Activated CD4-positive, alpha-beta T cell treated with anti-CD3 and anti-CD28 coated beads, Interleukin-2, Interleukin-4, amounts not matched to agents 100 ng/mL and 50 ng/mL, durations not matched to agents 16 hours and 8 hours (primary cell): ENCODE data around the gene PLEKHG4B.

Source experiments
- DNase-seq: peaks from one replicate; pipeline ENCODE4 v3.0.0-alpha.2; 2020; ENCODE audit warnings: low spot score

The PLEKHG4B gene

GRCh38 chr5:76358-77169 is 15.4 kb upstream of the PLEKHG4B start:
- no peak for DNase-seq

GRCh38 chr5:77170-77501 is 14.8 kb upstream of the PLEKHG4B start:
- DNase-seq = no peak

GRCh38 chr5:77546-77945 is 14.4 kb upstream of the PLEKHG4B start:
- DNase-seq = no peak

GRCh38 chr5:77957-78804 is 13.8 kb upstream of the PLEKHG4B start:
- DNase-seq = peak; percentile 38

GRCh38 chr5:78805-79149 is 13.2 kb upstream of the PLEKHG4B start:
- no peak for DNase-seq

- DNase-seq = no peak
These were observed 12.7 kb upstream of the PLEKHG4B start for GRCh38 chr5:79263-79662.

GRCh38 chr5:79821-80220 is 12.1 kb upstream of the PLEKHG4B start:
- no peak for DNase-seq

- DNase-seq = no peak
These were observed 10.5 kb upstream of the PLEKHG4B start for GRCh38 chr5:81391-82021.

- no peak for DNase-seq
These were observed 9.9 kb upstream of the PLEKHG4B start for GRCh38 chr5:82097-82496.

- DNase-seq = no peak
These were observed 9.4 kb upstream of the PLEKHG4B start for GRCh38 chr5:82570-82969.

GRCh38 chr5:83029-83428 is 8.9 kb upstream of the PLEKHG4B start:
- DNase-seq = no peak

GRCh38 chr5:85334-85995 is 6.5 kb upstream of the PLEKHG4B start:
- no peak for DNase-seq

GRCh38 chr5:89337-90286 is 2.4 kb upstream of the PLEKHG4B start:
- no peak for DNase-seq

- no peak for DNase-seq
These were observed 1.1 kb upstream of the PLEKHG4B start for GRCh38 chr5:90590-91547.

- DNase-seq = no peak
These were observed 643 bp downstream of the PLEKHG4B start for GRCh38 chr5:92401-93220.

- no peak for DNase-seq
These were observed 1.4 kb downstream of the PLEKHG4B start for GRCh38 chr5:93221-93980.

GRCh38 chr5:94113-94892 is 2.3 kb downstream of the PLEKHG4B start:
- no peak for DNase-seq
